GM19351 (cell line): ENCODE results near the gene SLC46A2.

Source experiments
- ATAC-seq: cut with Tn5 transposase; IDR thresholded peaks from one replicate; pipeline ENCODE4 v1.9.1; 2021; ENCODE audit warnings: mild to moderate bottlenecking, moderate library complexity; ENCODE audit not compliant: unreplicated experiment

The SLC46A2 gene

DNA sequence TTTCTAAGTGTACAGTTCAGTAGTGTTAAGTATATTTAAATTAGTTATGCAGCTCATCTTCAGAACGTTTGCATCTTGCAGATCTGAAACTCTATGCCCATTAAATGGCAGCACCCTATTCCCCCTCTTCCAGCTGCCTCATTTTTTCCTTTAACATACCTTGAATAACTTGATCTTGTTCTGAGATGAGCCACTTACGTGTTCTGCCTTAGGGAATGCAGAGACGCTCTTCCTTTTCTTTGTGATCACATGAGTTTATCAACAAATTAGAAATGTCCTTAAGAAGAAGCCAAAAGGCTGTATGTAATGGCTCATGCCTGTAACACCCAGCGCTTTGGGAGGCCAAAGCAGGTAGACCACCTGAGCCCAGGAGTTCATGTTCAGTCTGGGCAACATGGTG is 57.6 kb downstream of the SLC46A2 start:
- no peak for ATAC-seq

DNA sequence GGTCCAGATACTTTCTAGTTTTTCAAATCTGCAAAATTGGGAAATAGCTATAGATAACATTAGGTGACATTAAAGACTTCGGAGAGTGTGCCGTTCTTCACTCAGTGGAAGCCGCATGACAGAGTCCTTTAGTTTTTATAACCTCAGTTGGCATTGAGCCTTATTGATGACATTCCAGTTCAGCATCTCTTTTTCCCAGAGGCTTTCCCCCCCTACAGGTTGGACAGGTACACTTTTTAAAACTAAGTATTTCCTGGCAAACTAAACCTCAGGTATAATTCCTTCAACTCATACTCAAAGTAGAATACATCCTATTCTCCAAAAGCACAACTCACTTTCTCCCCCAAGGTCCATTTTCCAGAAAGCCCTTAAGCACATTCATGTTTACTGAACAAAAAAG is 58.7 kb downstream of the SLC46A2 start:
- ATAC-seq: no peak

DNA sequence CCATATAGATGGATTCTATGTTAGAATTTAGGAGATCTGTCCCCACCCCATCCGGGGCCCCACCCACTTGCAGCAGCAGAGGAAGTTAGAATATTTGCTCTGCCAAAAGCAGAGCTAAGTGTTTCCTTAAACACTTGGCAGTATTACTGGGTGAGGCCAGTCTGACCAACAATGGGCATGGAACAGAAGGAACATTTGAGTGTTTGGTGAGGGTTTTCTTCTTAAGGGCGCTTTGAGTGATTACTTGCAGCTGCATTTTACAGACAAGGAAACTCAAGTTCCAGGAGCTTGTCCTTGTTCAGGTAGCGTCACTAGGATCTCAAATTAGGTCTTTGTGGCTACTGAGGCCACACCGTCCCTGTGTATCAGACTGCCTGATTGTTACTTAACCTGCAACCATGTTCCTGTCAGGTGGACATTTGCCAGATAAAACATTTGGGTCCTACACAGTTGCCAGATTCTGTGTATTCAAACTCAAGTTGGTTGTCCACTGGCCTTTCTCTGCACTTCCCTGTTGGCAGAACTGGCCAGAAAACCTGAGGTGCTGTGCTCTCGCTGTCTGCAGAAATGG is 59.3 kb downstream of the SLC46A2 start:
- ATAC-seq: no peak
